MCF 10A (cell line): ENCODE data around the gene PTPRE. TPM values are rescaled to one million over a fixed set of nuclear protein-coding genes. Genes with fewer than 3 reads are reported as not detected.

Experiments
- BruUV-seq: library from RNA; stranded (reverse); fragments of 400-500 nt; replicated peaks from 2 replicates; lab custom pipeline; 2021; lab: Mats Ljungman, UMichigan
- CTCF ChIA-PET: fragments of 300-600 bp; sonication (Branson Sonifier 250); formaldehyde crosslinking; extraction: SDS; loops from one replicate; lab custom pipeline; 2021; ENCODE audit warnings: antibody characterized with exemption, inconsistent platforms; lab: Yijun Ruan, JAX
- POLR2A ChIA-PET: fragments of 300-600, 350-650 bp; sonication (Branson Sonifier 250); formaldehyde crosslinking; extraction: SDS; loops from one replicate; lab custom pipeline; 2020; ENCODE audit warnings: antibody characterized with exemption, inconsistent platforms; lab: Yijun Ruan, JAX
- DNase-seq: peaks from one replicate; pipeline ENCODE4 v3.0.0-alpha.2; 2018; ENCODE audit not compliant: unreplicated experiment
- H3K27ac Mint-ChIP-seq: one replicate; pipeline ENCODE4 v1.8.0; 2022; ENCODE audit warnings: mild to moderate bottlenecking, low read depth, mixed read lengths; ENCODE audit not compliant: unreplicated experiment
- H3K27me3 Mint-ChIP-seq: one replicate; pipeline ENCODE4 v1.8.0; 2022; ENCODE audit warnings: mixed read lengths; ENCODE audit not compliant: insufficient read depth, unreplicated experiment
- H3K36me3 Mint-ChIP-seq: one replicate; pipeline ENCODE4 v1.8.0; 2022; ENCODE audit warnings: mild to moderate bottlenecking, moderate library complexity, mixed read lengths; ENCODE audit not compliant: insufficient read depth, unreplicated experiment
- H3K4me1 Mint-ChIP-seq: one replicate; pipeline ENCODE4 v1.8.0; 2022; ENCODE audit warnings: mixed read lengths; ENCODE audit not compliant: insufficient read depth, unreplicated experiment
- H3K4me3 Mint-ChIP-seq: one replicate; pipeline ENCODE4 v1.8.0; 2022; ENCODE audit warnings: mild to moderate bottlenecking, moderate library complexity, mixed read lengths; ENCODE audit not compliant: unreplicated experiment
- H3K9me3 Mint-ChIP-seq: one replicate; pipeline ENCODE4 v1.8.0; 2022; ENCODE audit warnings: mixed read lengths; ENCODE audit not compliant: unreplicated experiment
- intact Hi-C: fragments of 100-400 bp; cut with micrococcal nuclease; formaldehyde crosslinking; loops from 2 replicates; pipeline ENCODE4 v1.14.1; 2022
- total RNA-seq: library from RNA; stranded (reverse); gene quantifications from 2 replicates; pipeline ENCODE4 v1.2.3, GENCODE V29; 2022
- TF ChIP-seq, protein P1 (sequence below): fragments of 200-600 bp; IDR thresholded peaks from one replicate; pipeline ENCODE4 v1.8.0; 2022; ENCODE audit warnings: antibody characterized with exemption, mild to moderate bottlenecking; ENCODE audit not compliant: unreplicated experiment

Gene PTPRE
- total RNA-seq, 1 experiment from 2014 or later: 34.6 TPM

GRCh38 chr10:127882391-127882790, 24.5 kb upstream of the PTPRE start:
- H3K9me3 Mint-ChIP-seq: no peaks in the 10 kb centered on the region
- TF ChIP-seq, protein P1, sequence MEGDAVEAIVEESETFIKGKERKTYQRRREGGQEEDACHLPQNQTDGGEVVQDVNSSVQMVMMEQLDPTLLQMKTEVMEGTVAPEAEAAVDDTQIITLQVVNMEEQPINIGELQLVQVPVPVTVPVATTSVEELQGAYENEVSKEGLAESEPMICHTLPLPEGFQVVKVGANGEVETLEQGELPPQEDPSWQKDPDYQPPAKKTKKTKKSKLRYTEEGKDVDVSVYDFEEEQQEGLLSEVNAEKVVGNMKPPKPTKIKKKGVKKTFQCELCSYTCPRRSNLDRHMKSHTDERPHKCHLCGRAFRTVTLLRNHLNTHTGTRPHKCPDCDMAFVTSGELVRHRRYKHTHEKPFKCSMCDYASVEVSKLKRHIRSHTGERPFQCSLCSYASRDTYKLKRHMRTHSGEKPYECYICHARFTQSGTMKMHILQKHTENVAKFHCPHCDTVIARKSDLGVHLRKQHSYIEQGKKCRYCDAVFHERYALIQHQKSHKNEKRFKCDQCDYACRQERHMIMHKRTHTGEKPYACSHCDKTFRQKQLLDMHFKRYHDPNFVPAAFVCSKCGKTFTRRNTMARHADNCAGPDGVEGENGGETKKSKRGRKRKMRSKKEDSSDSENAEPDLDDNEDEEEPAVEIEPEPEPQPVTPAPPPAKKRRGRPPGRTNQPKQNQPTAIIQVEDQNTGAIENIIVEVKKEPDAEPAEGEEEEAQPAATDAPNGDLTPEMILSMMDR: no peak
- H3K4me3 Mint-ChIP-seq: no peak overlapping the region
- CTCF ChIA-PET: no interaction called here
- H3K4me1 Mint-ChIP-seq: peaks cover 13% of the 10 kb centered on the region
- no peak for DNase-seq
- no peaks in the 10 kb centered on the region for H3K27me3 Mint-ChIP-seq
- no peaks in the 10 kb centered on the region for H3K36me3 Mint-ChIP-seq
- H3K27ac Mint-ChIP-seq: no peak overlapping the region
- no TSS peak for BruUV-seq
- POLR2A ChIA-PET: no interaction called here
- intact Hi-C loops: no loop called here

GRCh38 chr10:127882801-127883459, 24.0 kb upstream of the PTPRE start:
- H3K4me3 Mint-ChIP-seq: no peak overlapping the region
- H3K27ac Mint-ChIP-seq: no peak overlapping the region
- CTCF ChIA-PET: no interaction called here
- BruUV-seq: no TSS peak
- POLR2A ChIA-PET: no interaction called here
- intact Hi-C loops: no loop called here
- no peaks in the 10 kb centered on the region for H3K36me3 Mint-ChIP-seq
- no peaks in the 10 kb centered on the region for H3K9me3 Mint-ChIP-seq
- TF ChIP-seq, protein P1: no peak
- H3K4me1 Mint-ChIP-seq: peaks cover 13% of the 10 kb centered on the region
- DNase-seq: no peak
- H3K27me3 Mint-ChIP-seq: no peaks in the 10 kb centered on the region

DNA sequence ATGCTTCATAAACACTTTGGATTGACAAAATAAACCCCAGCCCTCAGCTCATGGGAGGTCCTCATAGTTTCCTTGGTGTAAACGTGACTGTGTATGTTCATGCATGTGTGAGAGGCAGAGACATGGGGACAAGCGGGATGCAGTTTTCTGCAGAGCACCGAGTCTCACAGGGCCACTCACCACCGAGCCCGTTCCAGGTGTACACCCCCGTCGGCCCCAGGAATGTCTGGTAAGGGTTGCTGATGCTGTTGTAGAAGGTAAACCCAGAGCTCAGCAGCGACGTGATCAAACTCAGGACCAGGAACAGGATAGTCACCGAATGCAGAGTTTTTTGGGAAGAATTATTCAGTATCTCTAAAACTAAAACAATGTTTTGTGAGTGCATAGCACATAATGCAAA, 23.4 kb upstream of the PTPRE start:
- TF ChIP-seq, protein P1: no peak
- H3K27ac Mint-ChIP-seq: no peak overlapping the region

DNA sequence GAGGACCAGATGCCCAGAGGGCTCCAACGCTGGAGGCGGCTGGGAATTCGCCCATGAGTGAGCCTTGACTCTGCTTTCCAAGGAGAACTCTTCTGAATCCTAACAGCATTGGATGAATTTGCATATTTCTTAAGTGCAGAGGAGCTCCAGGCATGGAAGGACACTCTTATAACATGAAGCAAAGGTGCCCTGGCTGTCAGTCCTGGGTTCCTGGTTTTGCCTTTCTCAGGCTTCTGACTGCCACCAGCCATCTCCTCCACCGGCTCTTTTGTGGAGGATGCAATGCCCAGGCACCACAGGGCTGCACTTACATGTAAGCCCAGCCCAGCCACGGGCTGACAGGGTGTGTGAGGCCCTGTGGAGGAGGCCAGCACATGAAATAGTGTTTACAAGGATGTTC, 22.4 kb upstream of the PTPRE start:
- no TSS peak for BruUV-seq
- CTCF ChIA-PET: interaction anchor here (0.6 to 1.0 kb wide), 2 partner anchors 31 to 192 kb away, joined by 3 to 4 read pairs; no protein-coding TSS in a partner anchor
- H3K9me3 Mint-ChIP-seq: no peaks in the 10 kb centered on the region

More for the DNA sequence above, 23.4 kb upstream of the PTPRE start:
- POLR2A ChIA-PET: no interaction called here
- BruUV-seq: no TSS peak
- CTCF ChIA-PET: no interaction called here
- intact Hi-C loops: no loop called here
- peaks cover 13% of the 10 kb centered on the region for H3K4me1 Mint-ChIP-seq
- no peaks in the 10 kb centered on the region for H3K36me3 Mint-ChIP-seq
- H3K9me3 Mint-ChIP-seq: no peaks in the 10 kb centered on the region
- no peaks in the 10 kb centered on the region for H3K27me3 Mint-ChIP-seq
- no peak for DNase-seq
- no peak overlapping the region for H3K4me3 Mint-ChIP-seq

More for the DNA sequence above, 22.4 kb upstream of the PTPRE start:
- intact Hi-C loops: no loop called here
- Mint-ChIP-seq H3K27me3 (no peaks in the 10 kb centered on the region), H3K27ac (no peak overlapping the region), H3K36me3 (no peaks in the 10 kb centered on the region), H3K4me3 (no peak overlapping the region), H3K4me1 (peaks cover 15% of the 10 kb centered on the region)
- POLR2A ChIA-PET: no interaction called here
- TF ChIP-seq, protein P1: no peak
- no peak for DNase-seq
